Panc1 (cell line): ENCODE data around the gene DLG2. TPM values are rescaled to one million over a fixed set of nuclear protein-coding genes. Genes with fewer than 3 reads are reported as not detected.

Source experiments
- ATAC-seq: fragments of 200-7000 bp; cut with Tn5 transposase; 2 replicates; pipeline ENCODE4 v1.9.1; 2020; ENCODE audit warnings: mild to moderate bottlenecking, moderate library complexity
- BruUV-seq: library from RNA; stranded (reverse); fragments of 400-500 nt; replicated peaks from 2 replicates; lab custom pipeline; 2021; lab: Mats Ljungman, UMichigan
- CTCF ChIA-PET: fragments of 300-600 bp; sonication (Branson Sonifier 250); formaldehyde crosslinking; loops from one replicate; lab custom pipeline; 2022; ENCODE audit warnings: antibody characterized with exemption; lab: Charles Lee
- POLR2A ChIA-PET: fragments of 300-600 bp; sonication (Branson Sonifier 250); formaldehyde crosslinking; loops from one replicate; lab custom pipeline; 2022; ENCODE audit warnings: antibody characterized with exemption; lab: Charles Lee
- DNase-seq: peaks from one replicate; pipeline ENCODE4 v3.0.0-alpha.2; 2010; ENCODE audit warnings: low read depth, low spot score
- H3K27ac ChIP-seq: 2 replicates; pipeline ENCODE4 v1.5.1; 2011; ENCODE audit warnings: mild to moderate bottlenecking, low read length, inconsistent platforms
- H3K27me3 ChIP-seq: fragments of 200-500 bp; sonication (Bioruptor generic); 2 replicates; pipeline ENCODE4 v1.6.0; 2014; ENCODE audit warnings: low read length, inconsistent platforms; ENCODE audit not compliant: control insufficient read depth, insufficient read depth
- H3K36me3 ChIP-seq: fragments of 200-500 bp; sonication (Bioruptor generic); 2 replicates; pipeline ENCODE4 v1.5.1; 2014; ENCODE audit warnings: inconsistent platforms, mild to moderate bottlenecking, low read length, moderate library complexity; ENCODE audit not compliant: control insufficient read depth, insufficient read depth
- H3K4me1 ChIP-seq: 2 replicates; pipeline ENCODE4 v1.5.1; 2011; ENCODE audit warnings: inconsistent platforms, mild to moderate bottlenecking, low read length, moderate library complexity; ENCODE audit not compliant: control insufficient read depth, insufficient read depth
- H3K4me3 ChIP-seq, 2 experiments: 2 replicates each; pipeline ENCODE4 v1.5.1; 2011 to 2012; ENCODE audit warnings: low read depth in 2 of 2, low read length in 2 of 2, mild to moderate bottlenecking in 2 of 2, inconsistent platforms in 1 of 2, moderate library complexity in 1 of 2
- H3K9me3 ChIP-seq: fragments of 200-500 bp; sonication (Bioruptor generic); 2 replicates; pipeline ENCODE4 v1.5.1; 2014; ENCODE audit warnings: low read depth, mild to moderate bottlenecking, inconsistent platforms, low read length, moderate library complexity; ENCODE audit not compliant: control insufficient read depth, insufficient read depth
- POLR2AphosphoS5 ChIP-seq: IDR thresholded peaks from 2 replicates; pipeline ENCODE4 v1.6.1; 2012; ENCODE audit warnings: mild to moderate bottlenecking, low read depth, low read length, moderate library complexity
- SIN3A ChIP-seq: IDR thresholded peaks from 2 replicates; pipeline ENCODE4 v1.6.1; 2012; ENCODE audit warnings: low read depth, mild to moderate bottlenecking, low read length, moderate library complexity, borderline replicate concordance; ENCODE audit not compliant: insufficient read depth
- TCF7L2 ChIP-seq: IDR thresholded peaks from 2 replicates; pipeline ENCODE4 v1.6.1; 2011; ENCODE audit warnings: mild to moderate bottlenecking, low read depth, low read length, inconsistent platforms
- in situ Hi-C: cut with HindIII; loops from 2 replicates; pipeline ENCODE4 v1.10.0; 2016; ENCODE audit warnings: low sequenced_read_pairs, low pct_unique_long_range_greater_than_20kb
- intact Hi-C: fragments of 100-400 bp; cut with micrococcal nuclease; formaldehyde crosslinking; loops from one replicate; pipeline ENCODE4 v1.10.0; 2022; ENCODE audit not compliant: unreplicated experiment
- total RNA-seq: library from RNA; stranded (reverse); gene quantifications from one replicate; pipeline ENCODE4 v1.2.1, GENCODE V29; 2021; ENCODE audit not compliant: unreplicated experiment
- TF ChIP-seq, protein P1 (sequence below): fragments of 450-650 bp; IDR thresholded peaks from 2 replicates; pipeline ENCODE4 v1.5.1; 2017; ENCODE audit warnings: mild to moderate bottlenecking
- TF ChIP-seq, protein P2 (sequence below), 2 experiments: IDR thresholded peaks; 2 replicates each; pipeline ENCODE4 v1.6.1; 2011 to 2012; ENCODE audit warnings: low read depth in 2 of 2, control low read depth in 1 of 2, low read length in 1 of 2, mild to moderate bottlenecking in 1 of 2, moderate library complexity in 1 of 2; ENCODE audit not compliant: insufficient read depth in 1 of 2

DLG2 gene
- total RNA-seq, 1 experiment from 2014 or later: 4.2 TPM

GRCh38 chr11:84407091-84407490 is 1220.1 kb downstream of the DLG2 start:
- DNase-seq (no peak), ATAC-seq (no peak)
- no peak overlapping the region for H3K27ac ChIP-seq
- no peaks in the 10 kb centered on the region for H3K9me3 ChIP-seq
- TF ChIP-seq, protein P1, sequence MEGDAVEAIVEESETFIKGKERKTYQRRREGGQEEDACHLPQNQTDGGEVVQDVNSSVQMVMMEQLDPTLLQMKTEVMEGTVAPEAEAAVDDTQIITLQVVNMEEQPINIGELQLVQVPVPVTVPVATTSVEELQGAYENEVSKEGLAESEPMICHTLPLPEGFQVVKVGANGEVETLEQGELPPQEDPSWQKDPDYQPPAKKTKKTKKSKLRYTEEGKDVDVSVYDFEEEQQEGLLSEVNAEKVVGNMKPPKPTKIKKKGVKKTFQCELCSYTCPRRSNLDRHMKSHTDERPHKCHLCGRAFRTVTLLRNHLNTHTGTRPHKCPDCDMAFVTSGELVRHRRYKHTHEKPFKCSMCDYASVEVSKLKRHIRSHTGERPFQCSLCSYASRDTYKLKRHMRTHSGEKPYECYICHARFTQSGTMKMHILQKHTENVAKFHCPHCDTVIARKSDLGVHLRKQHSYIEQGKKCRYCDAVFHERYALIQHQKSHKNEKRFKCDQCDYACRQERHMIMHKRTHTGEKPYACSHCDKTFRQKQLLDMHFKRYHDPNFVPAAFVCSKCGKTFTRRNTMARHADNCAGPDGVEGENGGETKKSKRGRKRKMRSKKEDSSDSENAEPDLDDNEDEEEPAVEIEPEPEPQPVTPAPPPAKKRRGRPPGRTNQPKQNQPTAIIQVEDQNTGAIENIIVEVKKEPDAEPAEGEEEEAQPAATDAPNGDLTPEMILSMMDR: no peak
- POLR2A ChIA-PET: no interaction called here
- CTCF ChIA-PET: no interaction called here
- H3K4me3 ChIP-seq: no peak overlapping the region
- intact Hi-C loops: no loop called here
- no peaks in the 10 kb centered on the region for H3K27me3 ChIP-seq
- no peaks in the 10 kb centered on the region for H3K36me3 ChIP-seq
- no TSS peak for BruUV-seq
- in situ Hi-C loops: no loop called here
- no peaks in the 10 kb centered on the region for H3K4me1 ChIP-seq

DNA sequence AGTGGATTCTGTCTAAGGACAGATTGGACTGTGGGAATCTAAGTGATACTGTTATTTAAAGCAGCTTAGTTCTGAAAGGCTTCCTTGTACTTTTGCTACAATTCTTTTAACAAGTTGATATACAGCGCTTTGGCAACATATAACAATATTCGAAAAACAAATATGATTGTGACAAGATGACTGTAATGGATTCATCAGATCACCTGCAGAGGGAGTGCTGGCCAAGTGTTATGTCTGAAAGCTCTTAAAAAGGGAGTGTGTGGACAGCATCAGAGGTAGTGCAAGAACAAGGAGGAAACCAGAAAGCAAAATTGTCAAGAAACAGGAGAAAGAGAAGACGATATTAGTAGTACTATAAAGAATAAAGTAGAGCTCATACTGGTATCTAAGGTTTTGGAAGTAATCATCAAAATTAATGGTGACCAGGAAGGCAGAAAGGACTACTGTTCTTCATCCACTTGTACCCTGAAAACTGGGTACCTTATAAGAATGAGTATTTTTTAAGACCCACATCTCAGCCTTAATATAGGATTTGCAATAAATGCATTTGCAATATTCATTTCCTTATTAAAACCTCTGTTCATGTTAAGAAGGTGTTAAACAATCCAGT is 1229.0 kb downstream of the DLG2 start:
- CTCF ChIA-PET: interaction anchor here (0.6 kb wide), 2 partner anchors 126 to 1287 kb away, joined by 3 read pairs; no protein-coding TSS in a partner anchor
- POLR2A ChIA-PET: no interaction called here
- TF ChIP-seq POLR2AphosphoS5: no peak
- TF ChIP-seq, protein P1: peak; percentile 34; the same call in 1 of the 2 replicates

GRCh38 chr11:84396521-84396920 is 1230.6 kb downstream of the DLG2 start:
- ChIA-PET CTCF (no interaction called here), POLR2A (no interaction called here)
- Histone ChIP-seq H3K27me3 (no peaks in the 10 kb centered on the region), H3K27ac (no peak overlapping the region), H3K4me3 (no peak overlapping the region), H3K36me3 (no peaks in the 10 kb centered on the region), H3K9me3 (no peaks in the 10 kb centered on the region), H3K4me1 (no peaks in the 10 kb centered on the region)
- no peak for ATAC-seq
- DNase-seq: no peak
- no peak for TF ChIP-seq SIN3A
- TF ChIP-seq TCF7L2: no peak
- TF ChIP-seq POLR2AphosphoS5: no peak
- TF ChIP-seq, protein P1: no peak
- TF ChIP-seq, protein P2, sequence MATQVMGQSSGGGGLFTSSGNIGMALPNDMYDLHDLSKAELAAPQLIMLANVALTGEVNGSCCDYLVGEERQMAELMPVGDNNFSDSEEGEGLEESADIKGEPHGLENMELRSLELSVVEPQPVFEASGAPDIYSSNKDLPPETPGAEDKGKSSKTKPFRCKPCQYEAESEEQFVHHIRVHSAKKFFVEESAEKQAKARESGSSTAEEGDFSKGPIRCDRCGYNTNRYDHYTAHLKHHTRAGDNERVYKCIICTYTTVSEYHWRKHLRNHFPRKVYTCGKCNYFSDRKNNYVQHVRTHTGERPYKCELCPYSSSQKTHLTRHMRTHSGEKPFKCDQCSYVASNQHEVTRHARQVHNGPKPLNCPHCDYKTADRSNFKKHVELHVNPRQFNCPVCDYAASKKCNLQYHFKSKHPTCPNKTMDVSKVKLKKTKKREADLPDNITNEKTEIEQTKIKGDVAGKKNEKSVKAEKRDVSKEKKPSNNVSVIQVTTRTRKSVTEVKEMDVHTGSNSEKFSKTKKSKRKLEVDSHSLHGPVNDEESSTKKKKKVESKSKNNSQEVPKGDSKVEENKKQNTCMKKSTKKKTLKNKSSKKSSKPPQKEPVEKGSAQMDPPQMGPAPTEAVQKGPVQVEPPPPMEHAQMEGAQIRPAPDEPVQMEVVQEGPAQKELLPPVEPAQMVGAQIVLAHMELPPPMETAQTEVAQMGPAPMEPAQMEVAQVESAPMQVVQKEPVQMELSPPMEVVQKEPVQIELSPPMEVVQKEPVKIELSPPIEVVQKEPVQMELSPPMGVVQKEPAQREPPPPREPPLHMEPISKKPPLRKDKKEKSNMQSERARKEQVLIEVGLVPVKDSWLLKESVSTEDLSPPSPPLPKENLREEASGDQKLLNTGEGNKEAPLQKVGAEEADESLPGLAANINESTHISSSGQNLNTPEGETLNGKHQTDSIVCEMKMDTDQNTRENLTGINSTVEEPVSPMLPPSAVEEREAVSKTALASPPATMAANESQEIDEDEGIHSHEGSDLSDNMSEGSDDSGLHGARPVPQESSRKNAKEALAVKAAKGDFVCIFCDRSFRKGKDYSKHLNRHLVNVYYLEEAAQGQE (IDR thresholded peaks at IDR 0.05; ENCODE audit: insufficient read depth in 1 of 2, low read depth in 2 of 2, low read length in 1 of 2): no peak
- intact Hi-C loops (loop anchor here (5.0 kb wide), 1 partner anchor 126 kb away; no protein-coding TSS in a partner anchor), in situ Hi-C loops (no loop called here)
- no TSS peak for BruUV-seq

More for the DNA sequence above, 1229.0 kb downstream of the DLG2 start:
- intact Hi-C loops: loop anchor here (5.0 kb wide), 1 partner anchor 124 kb away; no protein-coding TSS in a partner anchor
- Histone ChIP-seq H3K9me3 (no peaks in the 10 kb centered on the region), H3K4me3 (no peak overlapping the region), H3K4me1 (no peaks in the 10 kb centered on the region), H3K36me3 (no peaks in the 10 kb centered on the region), H3K27ac (no peak overlapping the region), H3K27me3 (no peaks in the 10 kb centered on the region)
- in situ Hi-C loops: no loop called here
- BruUV-seq: no TSS peak
- ATAC-seq: no peak
- no peak for DNase-seq
